ENCODE results near the gene GPR63.
"Not testable (repeated sequence)": the region's sequence is repeated elsewhere in the genome, so short reads cannot be mapped to it uniquely, and the experiment has no call there.

Gene GPR63

GRCh38 chr6:96837081-96837971 is at the start of gene GPR63:
GPR63 (minus strand) TSS chr6:96837477; CDS start chr6:96799731, 37,746 bp downstream.
- TF ChIP-seq CTCF (IDR thresholded peaks at IDR 0.05; ENCODE audit: insufficient read depth, low read length, poor library complexity, severe bottlenecking): no peak
- H3K36me3 ChIP-seq (ENCODE audit: control insufficient read depth, insufficient read depth, low read length): no peaks in the 10 kb centered on the region
- no peaks in the 10 kb centered on the region for H3K27me3 ChIP-seq (replicated peaks; ENCODE audit: control insufficient read depth, insufficient read depth, low read length)
- peak within 1 kb of the TSS; percentile 91 for H3K4me3 ChIP-seq (replicated peaks; ENCODE audit: low read depth, low read length)
- DNase-seq (ENCODE audit: extremely low read depth, insufficient read length): peak; percentile 88

- H3K27me3 ChIP-seq (replicated peaks; ENCODE audit: control insufficient read depth, insufficient read depth, low read length): no peaks in the 10 kb centered on the region
- peaks cover 1% of the 10 kb centered on the region; the same call in 1 of the 2 replicates for H3K36me3 ChIP-seq (ENCODE audit: control insufficient read depth, insufficient read depth, low read length)
- TF ChIP-seq CTCF (IDR thresholded peaks at IDR 0.05; ENCODE audit: insufficient read depth, low read length, poor library complexity, severe bottlenecking): no peak
- DNase-seq (ENCODE audit: extremely low read depth, insufficient read length): no peak
- no peak overlapping the region for H3K4me3 ChIP-seq (replicated peaks; ENCODE audit: low read depth, low read length)
Observed at GRCh38 chr6:96886519-96886918, 49.2 kb upstream of the GPR63 start.

GRCh38 chr6:96885187-96885631 is 47.9 kb upstream of the GPR63 start:
- H3K36me3 ChIP-seq (ENCODE audit: control insufficient read depth, insufficient read depth, low read length); H3K27me3 ChIP-seq (replicated peaks; ENCODE audit: control insufficient read depth, insufficient read depth, low read length); DNase-seq (ENCODE audit: extremely low read depth, insufficient read length): not testable (repeated sequence)
- peak overlapping the region; percentile 26; the same call in 1 of the 2 replicates for H3K4me3 ChIP-seq (replicated peaks; ENCODE audit: low read depth, low read length)

- DNase-seq (ENCODE audit: extremely low read depth, insufficient read length): no peak
- Histone ChIP-seq H3K27me3 (replicated peaks; ENCODE audit: control insufficient read depth, insufficient read depth, low read length) (no peaks in the 10 kb centered on the region), H3K4me3 (replicated peaks; ENCODE audit: low read depth, low read length) (no peak overlapping the region), H3K36me3 (ENCODE audit: control insufficient read depth, insufficient read depth, low read length) (no peaks in the 10 kb centered on the region)
- no peak for TF ChIP-seq CTCF (IDR thresholded peaks at IDR 0.05; ENCODE audit: insufficient read depth, low read length, poor library complexity, severe bottlenecking)
Observed at GRCh38 chr6:96878143-96878542, 40.9 kb upstream of the GPR63 start.

GRCh38 chr6:96876886-96877545 is 39.7 kb upstream of the GPR63 start:
- no peaks in the 10 kb centered on the region for H3K36me3 ChIP-seq (ENCODE audit: control insufficient read depth, insufficient read depth, low read length)
- no peak overlapping the region for H3K4me3 ChIP-seq (replicated peaks; ENCODE audit: low read depth, low read length)
- H3K27me3 ChIP-seq (replicated peaks; ENCODE audit: control insufficient read depth, insufficient read depth, low read length): no peaks in the 10 kb centered on the region
- TF ChIP-seq CTCF (IDR thresholded peaks at IDR 0.05; ENCODE audit: insufficient read depth, low read length, poor library complexity, severe bottlenecking): no peak
- no peak for DNase-seq (ENCODE audit: extremely low read depth, insufficient read length)

- DNase-seq (ENCODE audit: extremely low read depth, insufficient read length): no peak
- no peak for TF ChIP-seq CTCF (IDR thresholded peaks at IDR 0.05; ENCODE audit: insufficient read depth, low read length, poor library complexity, severe bottlenecking)
- Histone ChIP-seq H3K36me3 (ENCODE audit: control insufficient read depth, insufficient read depth, low read length) (no peaks in the 10 kb centered on the region), H3K4me3 (replicated peaks; ENCODE audit: low read depth, low read length) (no peak overlapping the region), H3K27me3 (replicated peaks; ENCODE audit: control insufficient read depth, insufficient read depth, low read length) (no peaks in the 10 kb centered on the region; the same call in 1 of the 2 replicates)
Observed at GRCh38 chr6:96872976-96873375, 35.7 kb upstream of the GPR63 start.
